ENCODE measurements around the gene SYNE1.

Gene SYNE1

GRCh38 chr6:152379423-152379822, 257.7 kb downstream of the SYNE1 start:
- no peak overlapping the region for H3K27ac ChIP-seq
- TF ChIP-seq ZFX (IDR thresholded peaks at IDR 0.05): no peak
- no peak for TF ChIP-seq CTCF (conservative IDR thresholded peaks at IDR 0.05)

GRCh38 chr6:152378169-152378568, 259.0 kb downstream of the SYNE1 start:
- no peak overlapping the region for H3K27ac ChIP-seq
- TF ChIP-seq ZFX (IDR thresholded peaks at IDR 0.05) (no peak), CTCF (conservative IDR thresholded peaks at IDR 0.05) (no peak)

GRCh38 chr6:152375197-152375596, 262.0 kb downstream of the SYNE1 start:
- no peak for TF ChIP-seq ZFX (IDR thresholded peaks at IDR 0.05)
- no peak for TF ChIP-seq CTCF (conservative IDR thresholded peaks at IDR 0.05)
- no peak overlapping the region for H3K27ac ChIP-seq

GRCh38 chr6:152372945-152373344, 264.2 kb downstream of the SYNE1 start:
- TF ChIP-seq ZFX (IDR thresholded peaks at IDR 0.05) (no peak), CTCF (conservative IDR thresholded peaks at IDR 0.05) (no peak)
- no peak overlapping the region for H3K27ac ChIP-seq

- TF ChIP-seq CTCF (conservative IDR thresholded peaks at IDR 0.05) (no peak), ZFX (IDR thresholded peaks at IDR 0.05) (no peak)
These were observed 265.4 kb downstream of the SYNE1 start for GRCh38 chr6:152371775-152372174.

GRCh38 chr6:152368751-152369624, 268.2 kb downstream of the SYNE1 start:
- TF ChIP-seq ZFX (IDR thresholded peaks at IDR 0.05) (no peak), CTCF (conservative IDR thresholded peaks at IDR 0.05) (no peak)
- no peak overlapping the region for H3K27ac ChIP-seq

More at GRCh38 chr6:152371775-152372174, 265.4 kb downstream of the SYNE1 start:
- H3K27ac ChIP-seq: no peak overlapping the region

GRCh38 chr6:152364866-152365265, 272.3 kb downstream of the SYNE1 start:
- no peak overlapping the region for H3K27ac ChIP-seq
- TF ChIP-seq ZFX (IDR thresholded peaks at IDR 0.05) (no peak), CTCF (conservative IDR thresholded peaks at IDR 0.05) (no peak)

All from C4-2B (cell line).